Activated CD4-positive, alpha-beta T cell treated with anti-CD3 and anti-CD28 coated beads, Interleukin-10, Interleukin-2, amounts not matched to agents 100 ng/mL and 50 ng/mL, durations not matched to agents 16 hours and 8 hours (primary cell): Measurements from ENCODE around the gene DIP2C.
"Not testable (repeated sequence)": the region's sequence is repeated elsewhere in the genome, so short reads cannot be mapped to it uniquely, and the experiment has no call there.

ENCODE experiments used
- DNase-seq: peaks from one replicate; pipeline ENCODE4 v3.0.0-alpha.2; 2020

Gene DIP2C

DNA sequence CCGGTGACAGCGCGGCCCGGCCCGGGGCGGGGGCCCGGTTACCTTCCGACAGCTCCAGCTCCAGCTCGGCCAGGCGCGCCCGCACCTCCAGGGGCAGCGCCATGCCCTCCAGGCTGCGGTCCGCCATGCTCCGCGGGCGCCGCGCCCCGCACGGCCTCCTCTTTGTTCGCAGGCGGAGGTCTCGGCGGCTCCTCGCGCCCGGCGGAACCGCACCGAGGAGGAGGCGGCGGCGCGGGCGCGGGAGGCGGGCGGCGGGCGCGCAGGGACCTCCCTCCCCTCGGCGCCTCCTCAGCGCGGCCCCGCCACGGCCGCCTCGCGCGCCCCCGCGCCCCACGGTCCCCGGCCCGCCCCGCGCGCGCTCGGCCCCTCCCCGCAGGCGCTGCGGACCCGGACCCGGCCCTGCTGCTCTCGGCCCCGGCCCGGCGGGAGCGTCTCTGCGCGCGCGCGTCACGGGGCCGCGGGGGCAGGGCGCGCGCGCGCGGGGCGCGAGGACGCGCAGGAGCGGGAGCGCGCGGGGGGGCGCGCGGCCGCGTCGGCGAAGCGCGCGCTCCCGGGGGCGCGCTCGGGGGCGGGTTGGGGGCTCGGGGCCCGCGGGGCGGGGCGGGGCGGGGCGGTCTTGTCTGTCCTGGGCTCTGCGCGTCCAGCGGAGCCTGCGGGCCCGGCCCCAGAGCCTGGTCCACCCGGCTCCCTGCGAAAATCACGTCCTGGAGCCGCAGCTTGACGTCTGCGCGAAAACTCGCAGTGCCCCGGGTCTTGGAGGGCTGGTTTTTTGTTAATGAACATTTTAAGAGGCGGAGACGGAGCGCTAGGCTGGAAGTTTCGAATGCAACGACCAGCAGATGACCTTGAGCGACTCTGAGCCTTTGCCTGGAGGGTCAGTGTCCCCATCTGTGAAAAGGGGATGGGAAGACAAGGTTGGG lies at the start of gene DIP2C:
DIP2C (minus strand) TSS at position 217 of the 920 bp plus-strand sequence; CDS start at position 127, 90 bp downstream.
- DNase-seq, result no peak

GRCh38 chr10:734481-734880 lies 45.0 kb upstream of the DIP2C start:
- DNase-seq, result no peak

GRCh38 chr10:733086-733485 lies 43.6 kb upstream of the DIP2C start:
- no peak for DNase-seq

DNA sequence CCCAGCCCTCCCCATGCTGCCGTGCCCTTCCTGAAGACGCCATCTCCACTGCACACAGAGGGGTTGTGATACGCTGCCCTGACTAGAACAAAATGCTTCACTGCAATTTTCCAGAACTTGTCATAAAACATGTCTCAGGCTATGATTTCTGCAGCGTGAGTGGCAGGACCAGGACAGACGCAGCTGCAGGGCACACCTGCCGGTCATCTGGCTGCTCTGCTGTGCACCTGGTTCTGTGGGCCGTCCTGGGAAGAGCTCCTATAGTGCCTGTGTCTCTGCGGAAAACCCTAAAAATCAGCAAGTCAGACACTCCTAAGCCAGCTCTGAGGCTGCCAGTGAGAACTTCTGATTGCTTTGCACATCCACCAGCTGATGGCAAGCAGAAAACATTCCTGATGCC lies 39.7 kb upstream of the DIP2C start:
- DNase-seq, result no peak

- DNase-seq, result no peak
Measured at GRCh38 chr10:728603-729002, 39.1 kb upstream of the DIP2C start.

DNA sequence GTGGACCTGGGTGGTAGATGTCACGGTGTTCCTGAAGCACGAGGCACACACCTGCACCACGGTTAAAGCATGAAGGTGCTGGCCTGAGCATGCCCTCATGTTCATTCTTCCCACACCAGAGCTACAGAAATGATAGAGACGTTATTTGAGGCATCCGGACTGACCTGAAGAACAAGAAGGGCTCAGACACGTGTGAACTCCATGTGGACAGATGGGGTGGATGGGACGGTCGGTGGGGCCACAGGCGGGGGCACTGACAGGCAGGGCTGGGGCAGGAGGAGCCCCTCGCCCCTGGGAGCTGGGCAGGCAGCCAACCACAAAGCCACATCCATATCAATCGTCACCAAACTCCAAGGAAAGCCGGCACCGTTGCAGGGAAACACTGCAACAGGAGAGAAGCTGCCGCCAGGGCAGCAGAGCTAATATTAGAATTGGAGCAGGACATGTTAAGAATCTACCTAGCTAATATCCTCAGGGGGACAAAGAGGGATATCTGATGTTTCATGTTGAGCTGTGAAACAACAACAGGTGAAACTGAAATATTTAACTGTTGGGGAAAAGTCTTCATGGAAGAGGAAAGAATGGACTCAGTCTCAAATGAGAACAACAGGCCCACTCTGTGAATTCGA lies 37.8 kb upstream of the DIP2C start:
- no peak for DNase-seq

DNA sequence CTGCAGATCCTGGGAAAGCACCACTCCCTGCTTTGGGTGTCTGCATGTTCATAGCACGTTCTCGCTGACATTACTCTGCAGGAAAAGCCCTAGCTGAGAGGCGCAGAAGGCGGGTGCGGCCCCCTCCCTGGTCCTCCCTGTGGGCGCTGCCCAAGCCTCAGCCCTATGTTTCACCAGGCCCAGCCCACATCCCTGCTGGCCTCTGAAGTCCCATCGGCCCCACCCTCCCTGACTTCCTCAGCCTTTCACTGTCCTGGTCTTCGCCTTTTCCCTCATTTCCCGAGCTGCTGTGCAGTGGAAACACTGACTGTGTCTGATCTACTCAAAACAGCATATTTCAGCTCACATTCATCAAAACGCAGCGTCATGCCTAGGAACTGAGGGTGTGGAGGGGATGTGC lies 36.3 kb upstream of the DIP2C start:
- no peak for DNase-seq

GRCh38 chr10:725302-725701 lies 35.8 kb upstream of the DIP2C start:
- DNase-seq, result no peak

- no peak for DNase-seq
Measured at GRCh38 chr10:723973-724372, 34.5 kb upstream of the DIP2C start.

DNA sequence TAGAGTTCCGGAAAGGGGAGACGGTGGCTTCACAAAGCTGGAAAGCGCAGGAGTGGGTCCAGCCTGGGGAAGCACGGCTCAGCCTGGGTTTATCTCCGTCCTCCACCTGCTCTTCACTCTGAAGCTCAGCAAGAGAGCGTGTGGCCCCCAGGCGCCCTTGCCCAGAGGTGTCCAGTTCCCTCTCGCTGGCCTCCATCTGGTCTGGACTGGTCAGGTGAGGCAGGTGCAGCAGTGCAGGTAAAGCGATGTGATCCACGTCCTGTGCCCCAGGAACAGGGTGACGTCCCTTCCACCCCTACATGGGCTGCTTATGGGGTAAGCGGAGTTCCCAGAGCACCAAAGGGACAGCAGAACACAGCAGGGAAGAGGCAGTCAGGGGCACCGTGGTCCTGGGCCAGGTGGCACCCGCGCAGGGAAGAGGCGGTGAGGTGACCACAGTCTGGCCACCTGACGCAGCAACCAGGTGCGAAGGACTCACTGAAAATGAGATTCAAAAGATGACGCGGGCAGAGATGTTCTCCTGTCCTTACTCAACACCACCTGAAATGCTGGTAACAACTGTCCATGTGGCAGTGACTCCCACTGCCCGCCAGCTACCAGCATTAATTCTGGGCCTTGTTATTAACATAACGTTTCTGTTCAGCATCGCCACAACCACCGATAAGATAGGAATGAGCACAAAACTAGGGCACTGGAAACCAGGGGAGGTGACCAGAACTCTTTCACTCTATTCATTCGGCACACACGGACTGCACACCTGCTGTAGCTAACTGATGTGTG lies 33.0 kb upstream of the DIP2C start:
- no peak for DNase-seq

DNA sequence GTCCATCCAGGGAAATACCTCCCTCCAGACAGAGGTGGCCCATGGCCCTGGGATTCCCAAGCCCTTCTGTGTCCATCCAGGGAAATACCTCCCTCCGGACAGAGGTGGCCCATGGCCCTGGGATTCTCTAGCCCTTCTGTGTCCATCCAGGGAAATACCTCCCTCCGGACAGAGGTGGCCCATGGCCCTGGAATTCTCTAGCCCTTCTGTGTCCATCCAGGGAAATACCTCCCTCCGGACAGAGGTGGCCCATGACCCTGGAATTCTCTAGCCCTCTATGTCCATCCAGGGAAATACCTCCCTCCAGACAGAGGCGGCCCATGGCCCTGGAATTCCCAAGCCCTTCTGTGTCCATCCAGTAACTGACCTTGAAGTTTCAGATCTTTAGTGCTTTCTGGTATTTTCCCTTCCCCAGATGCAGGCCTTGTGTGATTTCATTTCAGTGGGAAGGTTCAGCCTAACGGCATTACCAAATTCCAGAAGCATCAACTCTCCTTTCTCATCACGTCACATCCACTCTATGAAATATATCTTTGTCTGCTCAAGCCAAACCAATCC lies 28.8 kb upstream of the DIP2C start:
- no peak for DNase-seq

DNA sequence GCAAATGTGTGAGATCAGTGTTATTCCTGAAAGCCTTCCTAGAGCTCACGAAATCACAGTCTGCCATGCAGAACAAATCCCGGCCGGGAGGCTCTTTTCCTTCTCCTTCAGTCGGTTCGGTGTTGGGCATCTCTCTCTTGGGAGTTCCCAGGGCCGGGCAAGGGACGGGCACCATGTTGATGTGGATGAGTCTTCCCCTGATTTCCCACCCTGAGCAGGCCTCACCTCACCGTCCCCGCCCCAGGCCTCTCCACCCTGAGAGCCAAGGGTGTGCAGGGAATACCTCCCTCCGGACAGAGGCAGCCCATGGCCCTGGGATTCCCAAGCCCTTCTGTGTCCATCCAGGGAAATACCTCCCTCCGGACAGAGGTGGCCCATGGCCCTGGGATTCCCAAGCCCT lies 28.0 kb upstream of the DIP2C start:
- no peak for DNase-seq

DNA sequence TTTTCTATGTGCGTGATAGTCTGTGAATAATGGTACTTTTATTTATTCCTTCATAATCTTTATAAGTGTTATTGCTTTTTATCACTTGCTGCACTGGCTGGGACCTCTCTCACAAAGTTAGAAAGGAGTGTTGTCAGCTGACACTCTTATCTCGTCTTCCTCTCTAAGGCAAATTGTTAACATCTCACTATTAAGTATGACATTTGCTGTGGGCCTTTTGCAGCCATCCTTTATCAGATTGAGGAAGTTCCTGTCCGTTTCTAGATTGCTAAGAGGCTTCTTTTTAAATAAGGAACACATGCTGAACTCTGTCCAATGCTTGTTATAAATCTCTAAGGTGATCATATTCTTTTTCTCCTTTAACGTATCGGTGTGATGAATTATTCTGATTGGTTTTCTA lies 27.4 kb upstream of the DIP2C start:
- DNase-seq, result no peak

DNA sequence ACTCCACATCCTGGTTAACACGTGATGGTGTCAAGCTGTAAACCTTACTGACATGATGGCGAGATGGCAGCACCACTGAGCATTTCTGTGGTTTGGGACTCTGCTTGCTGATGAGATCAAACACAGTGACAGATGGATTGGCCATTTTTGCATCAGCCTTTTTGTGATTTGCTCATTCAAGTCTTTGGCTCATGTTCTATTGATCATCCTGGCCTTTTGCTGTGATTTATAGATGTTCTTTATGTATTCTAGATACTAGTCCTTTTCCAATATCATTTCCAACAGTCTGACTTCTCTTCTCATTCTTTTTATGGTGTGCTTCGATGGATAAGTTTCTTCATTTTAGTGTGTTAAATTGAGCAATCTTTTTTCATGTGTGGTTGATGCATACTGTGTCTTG lies 24.7 kb upstream of the DIP2C start:
- DNase-seq, result no peak

- DNase-seq, result no peak
Measured at GRCh38 chr10:712575-712974, 23.1 kb upstream of the DIP2C start.

- no peak for DNase-seq
Measured at GRCh38 chr10:712089-712488, 22.6 kb upstream of the DIP2C start.

DNA sequence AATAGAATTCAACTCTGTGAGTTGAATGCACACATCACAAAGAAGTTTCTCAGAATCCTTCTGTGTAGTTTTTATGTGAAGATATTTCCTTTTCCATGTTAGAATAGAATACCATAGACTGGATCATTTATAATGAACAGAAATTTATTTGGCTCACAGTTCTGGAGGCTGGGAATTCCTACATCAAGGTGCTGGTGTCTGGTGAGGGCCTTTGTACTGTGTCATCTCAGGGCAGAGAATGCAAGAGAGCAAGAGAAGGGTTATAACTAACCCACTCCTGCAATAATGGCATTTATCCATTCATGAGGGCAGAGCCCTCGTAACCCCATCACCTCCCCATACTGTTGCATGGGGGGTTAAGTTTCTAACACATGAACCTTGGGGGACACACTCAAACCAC lies 18.4 kb upstream of the DIP2C start:
- DNase-seq, result no peak

GRCh38 chr10:707456-707855 lies 18.0 kb upstream of the DIP2C start:
- DNase-seq, result no peak

DNA sequence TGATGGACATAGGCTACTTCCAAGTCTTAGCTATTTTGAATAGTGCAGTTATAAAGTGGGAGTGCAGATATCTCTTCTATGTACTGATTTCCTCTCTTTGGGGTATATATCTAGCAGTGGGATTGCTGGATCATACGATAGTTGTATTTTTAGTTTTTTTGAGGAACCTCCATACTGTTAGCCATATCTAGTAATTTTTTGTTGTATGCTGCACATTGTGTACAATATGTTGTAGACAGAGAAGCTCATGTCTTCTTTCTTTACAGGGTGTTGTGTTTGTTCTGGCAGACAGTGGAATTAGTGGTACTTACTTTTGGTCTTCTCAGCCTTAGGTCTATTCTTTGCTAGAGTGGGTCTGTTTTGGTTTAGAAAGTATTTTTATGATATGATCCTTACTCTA lies 13.7 kb upstream of the DIP2C start:
- no peak for DNase-seq

GRCh38 chr10:700183-700582 lies 10.7 kb upstream of the DIP2C start:
- not testable (repeated sequence) for DNase-seq

GRCh38 chr10:697097-697875 lies 7.8 kb upstream of the DIP2C start:
- DNase-seq, result no peak

DNA sequence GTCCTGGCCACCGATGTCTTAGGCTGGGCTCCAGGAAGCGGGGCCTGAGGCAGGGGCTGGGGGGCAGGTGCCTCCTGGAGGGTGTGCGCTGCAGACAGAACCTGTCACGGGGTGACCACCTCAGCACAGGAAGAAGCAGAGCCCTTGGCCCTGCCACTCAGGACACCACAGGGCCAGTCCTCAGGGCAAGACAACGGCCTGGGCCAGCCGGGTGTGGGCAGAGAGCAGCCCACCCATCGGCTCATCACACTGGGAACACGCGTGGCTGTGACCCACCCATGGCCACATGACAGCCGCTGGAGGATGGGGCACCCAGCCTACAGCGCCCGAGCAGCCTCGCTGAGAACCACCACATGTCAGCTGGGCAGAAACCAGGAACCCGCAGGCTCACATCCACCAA lies 5.9 kb upstream of the DIP2C start:
- no peak for DNase-seq

DNA sequence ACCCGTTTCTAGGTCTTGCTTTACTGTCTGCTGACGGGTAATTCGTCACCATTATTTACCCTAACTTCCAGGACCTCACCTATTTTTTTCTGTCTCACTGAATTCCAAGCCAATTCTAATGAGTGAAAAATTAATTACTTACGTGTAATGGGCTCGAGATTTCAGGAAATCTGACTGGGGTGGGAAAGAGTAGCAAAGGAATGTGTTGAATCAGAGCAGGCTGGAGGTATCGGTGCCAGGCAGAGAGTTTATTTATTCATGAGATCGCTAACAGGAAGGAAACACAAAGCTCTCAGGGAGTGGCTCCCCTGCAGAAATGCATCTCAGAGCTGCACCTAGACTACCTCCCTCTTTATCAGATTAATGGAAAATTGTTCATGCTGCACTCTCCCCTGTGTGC lies 4.0 kb upstream of the DIP2C start:
- no peak for DNase-seq
